Esophagus mucosa (tissue), 1 donor: ENCODE measurements around the gene GATC. TPM values are rescaled to one million over a fixed set of nuclear protein-coding genes. Genes with fewer than 3 reads are reported as not detected.

Experiments used
- ATAC-seq: fragments of 200-7000 bp; cut with Tn5 transposase; one replicate; pipeline ENCODE4 v1.9.1; 2020
- total RNA-seq: library from RNA; stranded (reverse); gene quantifications from one replicate; pipeline ENCODE4 v1.2.4, GENCODE V29; 2023
- donor health status: DM: yes; HTN: yes; CAD: no.

Gene GATC
- total RNA-seq, 1 donor from 2014 or later = 9.8 TPM

GRCh38 chr12:120498870-120499515, 52.7 kb downstream of the GATC start:
- no peak for ATAC-seq

GRCh38 chr12:120500581-120500980, 54.3 kb downstream of the GATC start:
- no peak for ATAC-seq

GRCh38 chr12:120504587-120504986, 58.3 kb downstream of the GATC start:
- ATAC-seq = no peak

GRCh38 chr12:120508537-120508936, 62.3 kb downstream of the GATC start:
- no peak for ATAC-seq

Other genes with a start within 250 kb of the GATC start
- 3,286 TPM for gene RPLP0, start 245.3 kb upstream of the GATC start, total RNA-seq
- 23.6 TPM for gene PXN, start 180.7 kb upstream of the GATC start, total RNA-seq
- 53,824 TPM for gene RNU4-2, start 154.5 kb upstream of the GATC start, total RNA-seq
- 20,765 TPM for gene RNU4-1, start 153.2 kb upstream of the GATC start, total RNA-seq
- 0.64 TPM for gene SIRT4, start 144.1 kb upstream of the GATC start, total RNA-seq
- not detected for gene PLA2G1B, start 118.7 kb upstream of the GATC start, total RNA-seq
- gene MSI1, start 77.3 kb upstream of the GATC start, total RNA-seq = 0.28 TPM
- gene COX6A1, start 8.3 kb upstream of the GATC start, total RNA-seq = 514 TPM
- 22.4 TPM for gene TRIAP1, start 60 bp upstream of the GATC start, total RNA-seq
- gene SRSF9, start 23.3 kb downstream of the GATC start, total RNA-seq = 139 TPM
- 621 TPM for gene DYNLL1, start 49.7 kb downstream of the GATC start, total RNA-seq
- gene COQ5, start 82.7 kb downstream of the GATC start, total RNA-seq = 23.2 TPM
- gene RNF10, start 87.9 kb downstream of the GATC start, total RNA-seq = 198 TPM
- 26.2 TPM for gene POP5, start 135.0 kb downstream of the GATC start, total RNA-seq
- 0.16 TPM for gene CABP1, start 194.2 kb downstream of the GATC start, total RNA-seq
- gene MLEC, start 240.7 kb downstream of the GATC start, total RNA-seq = 40.1 TPM